ENCODE measurements around the gene FOXL2NB. TPM values are rescaled to one million over a fixed set of nuclear protein-coding genes. Genes with fewer than 3 reads are reported as not detected.

The FOXL2NB gene
- total RNA-seq, 1 donor from 2014 or later = not detected

- H3K36me3 Mint-ChIP-seq (ENCODE audit: low read depth) = no peaks in the 10 kb centered on the region
- ChIA-PET POLR2A (no interaction called here), CTCF (interaction anchor here (2.1 to 2.5 kb wide), 2 partner anchors 10 to 30 kb away, joined by 7 to 9 read pairs; no protein-coding TSS in a partner anchor)
- ATAC-seq (ENCODE audit: low read depth) (peak; percentile 28), DNase-seq (peak; percentile 21)
- peak overlapping the region; percentile 55 for H3K4me3 Mint-ChIP-seq
- H3K4me1 Mint-ChIP-seq = peaks cover 41% of the 10 kb centered on the region
- no peak overlapping the region for H3K27ac Mint-ChIP-seq
- no peaks in the 10 kb centered on the region for H3K9me3 Mint-ChIP-seq
- TF ChIP-seq, protein P1, sequence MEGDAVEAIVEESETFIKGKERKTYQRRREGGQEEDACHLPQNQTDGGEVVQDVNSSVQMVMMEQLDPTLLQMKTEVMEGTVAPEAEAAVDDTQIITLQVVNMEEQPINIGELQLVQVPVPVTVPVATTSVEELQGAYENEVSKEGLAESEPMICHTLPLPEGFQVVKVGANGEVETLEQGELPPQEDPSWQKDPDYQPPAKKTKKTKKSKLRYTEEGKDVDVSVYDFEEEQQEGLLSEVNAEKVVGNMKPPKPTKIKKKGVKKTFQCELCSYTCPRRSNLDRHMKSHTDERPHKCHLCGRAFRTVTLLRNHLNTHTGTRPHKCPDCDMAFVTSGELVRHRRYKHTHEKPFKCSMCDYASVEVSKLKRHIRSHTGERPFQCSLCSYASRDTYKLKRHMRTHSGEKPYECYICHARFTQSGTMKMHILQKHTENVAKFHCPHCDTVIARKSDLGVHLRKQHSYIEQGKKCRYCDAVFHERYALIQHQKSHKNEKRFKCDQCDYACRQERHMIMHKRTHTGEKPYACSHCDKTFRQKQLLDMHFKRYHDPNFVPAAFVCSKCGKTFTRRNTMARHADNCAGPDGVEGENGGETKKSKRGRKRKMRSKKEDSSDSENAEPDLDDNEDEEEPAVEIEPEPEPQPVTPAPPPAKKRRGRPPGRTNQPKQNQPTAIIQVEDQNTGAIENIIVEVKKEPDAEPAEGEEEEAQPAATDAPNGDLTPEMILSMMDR (IDR thresholded peaks at IDR 0.05) = no peak
- intact Hi-C loops (cut with micrococcal nuclease) = loop anchor here (1.0 kb wide), 1 partner anchor 10 kb away; no protein-coding TSS in a partner anchor
- peaks cover 73% of the 10 kb centered on the region for H3K27me3 Mint-ChIP-seq
These were observed 1.0 kb upstream of the FOXL2NB start for GRCh38 chr3:138945709-138946662.

DNA sequence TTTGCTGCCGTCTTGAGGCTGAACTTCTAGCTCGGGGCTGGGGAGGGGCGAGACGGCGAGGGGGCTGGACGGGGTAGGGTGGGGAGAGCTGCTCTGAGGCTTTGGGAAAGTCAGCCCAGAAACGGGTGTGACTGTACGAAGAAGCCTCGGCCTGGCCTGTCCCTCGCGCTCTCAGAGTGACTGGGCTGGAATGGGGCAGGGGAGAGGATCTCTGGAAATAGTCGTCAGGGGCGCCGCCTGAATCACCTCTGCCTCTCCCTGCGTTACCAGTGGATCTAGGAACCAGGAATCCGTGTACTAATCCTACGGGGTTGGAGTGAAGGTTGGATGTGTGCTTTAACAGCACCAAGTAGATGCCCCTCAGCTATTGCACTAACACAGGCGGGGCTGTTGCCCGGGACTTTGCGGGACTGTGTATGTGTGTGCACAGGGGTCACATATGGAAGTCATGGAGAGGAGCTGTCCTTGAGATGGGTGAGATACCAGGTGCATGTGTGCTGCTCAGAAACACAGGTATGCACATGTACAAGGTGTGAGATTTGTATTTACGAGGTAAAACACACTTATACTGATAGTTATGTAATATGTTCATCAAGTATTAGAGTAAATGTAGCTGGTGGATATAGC, 591 bp downstream of the FOXL2NB start:
- intact Hi-C loops (cut with micrococcal nuclease) = no loop called here
- H3K9me3 Mint-ChIP-seq = no peaks in the 10 kb centered on the region
- H3K27me3 Mint-ChIP-seq = peaks cover 71% of the 10 kb centered on the region
- CTCF ChIA-PET = interaction anchor here (1.4 to 2.5 kb wide), 2 partner anchors 11 to 32 kb away, joined by 7 to 9 read pairs; no protein-coding TSS in a partner anchor
- H3K27ac Mint-ChIP-seq = no peak overlapping the region
- peak overlapping the region; percentile 75 for H3K4me3 Mint-ChIP-seq
- TF ChIP-seq, protein P1 (IDR thresholded peaks at IDR 0.05) = no peak
- POLR2A ChIA-PET = interaction anchor here (0.6 to 0.7 kb wide), 2 partner anchors 24 to 440 kb away, joined by 5 to 15 read pairs; no protein-coding TSS in a partner anchor
- no peaks in the 10 kb centered on the region for H3K36me3 Mint-ChIP-seq (ENCODE audit: low read depth)
- ATAC-seq (ENCODE audit: low read depth) = no peak
- no peak for DNase-seq
- H3K4me1 Mint-ChIP-seq = peaks cover 41% of the 10 kb centered on the region

- POLR2A ChIA-PET = no interaction called here
- Mint-ChIP-seq H3K9me3 (no peaks in the 10 kb centered on the region), H3K27me3 (peaks cover 69% of the 10 kb centered on the region), H3K4me3 (no peak overlapping the region), H3K36me3 (ENCODE audit: low read depth) (no peaks in the 10 kb centered on the region), H3K4me1 (peaks cover 41% of the 10 kb centered on the region), H3K27ac (no peak overlapping the region)
- DNase-seq (no peak), ATAC-seq (ENCODE audit: low read depth) (no peak)
- CTCF ChIA-PET = interaction anchor here (1.4 to 2.5 kb wide), 2 partner anchors 12 to 33 kb away, joined by 7 to 9 read pairs; no protein-coding TSS in a partner anchor
- intact Hi-C loops (cut with micrococcal nuclease) = no loop called here
- TF ChIP-seq, protein P1 (IDR thresholded peaks at IDR 0.05) = no peak
These were observed 1.5 kb downstream of the FOXL2NB start for GRCh38 chr3:138948371-138949001.

DNA sequence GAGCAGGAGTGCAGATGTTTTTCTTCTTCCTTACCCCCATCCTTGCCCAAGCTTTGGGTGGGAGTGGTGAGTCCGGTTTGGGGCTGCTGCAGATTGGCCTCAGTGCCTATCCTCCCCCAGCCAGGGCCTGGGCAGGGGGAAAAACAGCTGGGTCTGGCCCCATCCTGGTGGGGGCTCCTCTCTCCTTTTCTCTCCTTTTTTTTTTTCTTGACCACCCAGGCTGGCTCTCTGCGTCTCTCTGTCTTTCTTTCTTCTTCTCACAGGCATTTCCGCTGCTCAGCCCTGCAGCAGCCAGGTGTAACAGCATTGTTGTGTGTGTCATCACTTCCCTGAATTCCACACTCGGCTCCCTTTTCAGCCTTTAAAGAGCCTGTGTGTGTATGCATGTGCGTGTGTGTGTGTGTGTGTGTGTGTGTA, 2.0 kb downstream of the FOXL2NB start:
- no peak for ATAC-seq (ENCODE audit: low read depth)
- Mint-ChIP-seq H3K27ac (no peak overlapping the region), H3K4me3 (peak overlapping the region; percentile 24), H3K27me3 (peaks cover 69% of the 10 kb centered on the region), H3K4me1 (peaks cover 38% of the 10 kb centered on the region), H3K9me3 (no peaks in the 10 kb centered on the region), H3K36me3 (ENCODE audit: low read depth) (no peaks in the 10 kb centered on the region)
- DNase-seq = no peak
- intact Hi-C loops (cut with micrococcal nuclease) = no loop called here
- POLR2A ChIA-PET = no interaction called here
- TF ChIP-seq, protein P1 (IDR thresholded peaks at IDR 0.05) = no peak
- CTCF ChIA-PET = no interaction called here

Data from activated B cell treated with CpG ODN at 0.5 μM for 24 hours (primary cell).